Large intestine (tissue), 3 donors: ENCODE results near the gene GLOD4. TPM values are rescaled to one million over a fixed set of nuclear protein-coding genes. Genes with fewer than 3 reads are reported as not detected.

ENCODE experiments used
- DNase-seq, 2 donors: peaks; one replicate each; pipeline versions ENCODE4 v3.0.0 to v3.0.0-alpha.2; 2013
- H3K27ac ChIP-seq: one replicate; pipeline ENCODE4 v1.5.1; 2013; ENCODE audit warnings: low read length
- H3K27me3 ChIP-seq: 2 replicates; pipeline ENCODE4 v1.6.1; 2013; ENCODE audit warnings: low read length; ENCODE audit not compliant: control insufficient read depth, insufficient read depth
- H3K36me3 ChIP-seq: 2 replicates; pipeline ENCODE4 v1.6.1; 2013; ENCODE audit warnings: low read length; ENCODE audit not compliant: control insufficient read depth, insufficient read depth
- H3K4me1 ChIP-seq: one replicate; pipeline ENCODE4 v1.6.1; 2013; ENCODE audit warnings: low read length; ENCODE audit not compliant: control insufficient read depth, insufficient read depth
- H3K4me3 ChIP-seq: one replicate; pipeline ENCODE4 v1.5.1; 2013; ENCODE audit warnings: low read length
- H3K9me3 ChIP-seq: one replicate; pipeline ENCODE4 v1.6.1; 2013; ENCODE audit warnings: mild to moderate bottlenecking, low read depth, low read length, moderate library complexity; ENCODE audit not compliant: control insufficient read depth
- WGBS: methylation state at CpG from one replicate; pipeline ENCODE4 v1.1.5; 2013; ENCODE audit warnings: low lambda C conversion rate; ENCODE audit not compliant: insufficient coverage; 5-methylcytosine and 5-hydroxymethylcytosine counted together
- polyA plus RNA-seq: library from polyadenylated mRNA; unstranded; fragments of 120-200 nt; gene quantifications from one replicate; pipeline ENCODE4 v1.2.1, GENCODE V29; 2013

Gene GLOD4
- polyA plus RNA-seq, 1 donor: 149 TPM

DNA sequence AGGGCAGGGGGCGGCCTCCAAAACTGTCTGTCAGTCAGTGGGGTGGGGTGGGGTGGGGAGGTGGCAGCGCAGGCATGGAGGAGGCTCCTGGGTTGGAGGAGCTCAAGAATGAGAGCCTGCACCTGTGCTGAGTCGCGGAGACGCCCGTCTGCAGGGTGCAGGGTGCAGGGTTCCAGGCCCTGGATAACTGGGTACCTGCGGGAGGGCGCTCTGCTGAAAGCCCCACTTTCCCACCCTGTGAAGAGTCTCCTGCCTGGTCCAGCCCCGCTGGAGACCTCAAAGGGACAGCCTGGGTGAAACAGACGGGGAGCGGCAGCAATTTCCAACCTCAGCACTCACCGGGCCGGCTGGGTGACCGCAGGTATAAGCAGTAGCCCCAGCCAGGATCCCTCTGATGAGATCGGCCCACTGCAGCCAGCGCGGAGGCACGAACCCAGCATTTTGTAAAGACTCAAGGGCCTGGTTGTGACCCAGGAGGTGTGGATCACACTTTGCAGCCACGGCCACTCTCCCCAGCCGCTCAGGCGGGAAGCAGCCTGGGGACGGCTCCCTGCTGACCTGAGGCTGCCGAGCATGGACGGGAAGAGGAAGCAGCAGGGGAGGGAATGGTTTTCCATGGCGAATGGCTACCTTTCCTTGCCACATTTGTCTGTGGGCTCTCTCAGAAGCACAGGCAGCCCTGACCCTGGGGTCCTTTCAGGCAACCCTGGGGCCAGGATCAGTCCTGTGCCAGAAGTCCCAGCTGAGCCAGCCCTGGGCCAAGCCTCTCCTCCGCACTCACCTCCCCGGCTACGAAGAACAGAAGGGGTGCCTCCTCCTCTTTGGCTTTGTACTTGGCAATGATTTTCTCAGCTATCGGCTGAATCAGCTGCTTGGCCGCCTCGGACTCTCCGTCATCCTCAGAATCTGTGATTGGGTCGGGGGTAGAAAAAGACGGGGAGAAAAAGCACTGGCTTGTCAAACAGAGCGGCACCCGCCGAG lies 21.1 kb upstream of the GLOD4 start:
- no peak for DNase-seq
- Histone ChIP-seq H3K9me3 (no peaks in the 10 kb centered on the region), H3K4me3 (no peak overlapping the region), H3K27me3 (no peaks in the 10 kb centered on the region), H3K4me1 (no peaks in the 10 kb centered on the region), H3K36me3 (peaks cover 8% of the 10 kb centered on the region), H3K27ac (no peak overlapping the region)
- no CpG with 5 or more reads among the region's 37 CpGs for WGBS

DNA sequence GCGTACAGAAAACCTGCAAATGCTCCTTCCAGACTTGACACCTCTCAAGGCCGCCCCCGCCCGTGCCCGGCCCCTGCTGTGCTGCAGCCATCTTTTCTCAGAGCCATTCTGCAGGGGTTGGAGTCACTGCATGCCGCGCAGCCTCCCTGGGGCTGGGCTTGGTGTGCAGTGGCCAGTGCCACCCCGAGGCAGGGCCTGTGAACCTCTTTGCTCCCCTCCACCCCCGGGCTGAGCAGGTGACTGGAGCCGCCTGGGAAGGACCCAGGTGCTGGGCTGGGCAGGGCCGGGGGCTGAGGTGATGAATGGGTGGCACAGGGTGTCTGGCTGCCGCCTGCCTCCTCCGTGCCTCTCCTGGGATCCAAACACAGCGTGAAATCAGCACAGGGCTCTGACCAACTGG lies 20.4 kb upstream of the GLOD4 start:
- DNase-seq: no peak
- WGBS: no CpG with 5 or more reads among the region's 14 CpGs
- Histone ChIP-seq H3K36me3 (peaks cover 8% of the 10 kb centered on the region), H3K27me3 (no peaks in the 10 kb centered on the region), H3K4me1 (no peaks in the 10 kb centered on the region), H3K4me3 (no peak overlapping the region), H3K27ac (no peak overlapping the region), H3K9me3 (no peaks in the 10 kb centered on the region)

DNA sequence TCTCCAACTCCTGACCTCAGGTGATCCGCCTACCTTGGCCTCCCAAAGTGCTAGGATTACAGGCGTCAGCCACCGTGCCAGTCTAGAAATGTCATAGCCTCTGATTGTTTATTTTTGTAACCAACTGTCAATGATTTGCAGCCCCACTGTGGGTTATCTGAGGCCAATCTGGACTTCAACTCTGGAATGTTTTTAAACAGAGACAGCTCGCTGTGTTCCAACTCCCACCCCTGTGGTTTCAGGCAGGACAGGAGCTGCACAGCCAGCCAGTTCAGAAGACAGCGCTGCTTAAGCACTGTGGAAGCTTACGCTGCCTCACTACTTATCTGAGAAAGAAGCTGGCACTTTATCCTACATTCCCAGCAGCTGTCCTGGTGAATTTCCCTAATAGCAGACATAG lies 19.6 kb upstream of the GLOD4 start:
- WGBS: no CpG with 5 or more reads among the region's 6 CpGs
- Histone ChIP-seq H3K4me3 (no peak overlapping the region), H3K27ac (no peak overlapping the region), H3K27me3 (no peaks in the 10 kb centered on the region), H3K36me3 (peaks cover 8% of the 10 kb centered on the region), H3K4me1 (no peaks in the 10 kb centered on the region), H3K9me3 (no peaks in the 10 kb centered on the region)
- DNase-seq: no peak

DNA sequence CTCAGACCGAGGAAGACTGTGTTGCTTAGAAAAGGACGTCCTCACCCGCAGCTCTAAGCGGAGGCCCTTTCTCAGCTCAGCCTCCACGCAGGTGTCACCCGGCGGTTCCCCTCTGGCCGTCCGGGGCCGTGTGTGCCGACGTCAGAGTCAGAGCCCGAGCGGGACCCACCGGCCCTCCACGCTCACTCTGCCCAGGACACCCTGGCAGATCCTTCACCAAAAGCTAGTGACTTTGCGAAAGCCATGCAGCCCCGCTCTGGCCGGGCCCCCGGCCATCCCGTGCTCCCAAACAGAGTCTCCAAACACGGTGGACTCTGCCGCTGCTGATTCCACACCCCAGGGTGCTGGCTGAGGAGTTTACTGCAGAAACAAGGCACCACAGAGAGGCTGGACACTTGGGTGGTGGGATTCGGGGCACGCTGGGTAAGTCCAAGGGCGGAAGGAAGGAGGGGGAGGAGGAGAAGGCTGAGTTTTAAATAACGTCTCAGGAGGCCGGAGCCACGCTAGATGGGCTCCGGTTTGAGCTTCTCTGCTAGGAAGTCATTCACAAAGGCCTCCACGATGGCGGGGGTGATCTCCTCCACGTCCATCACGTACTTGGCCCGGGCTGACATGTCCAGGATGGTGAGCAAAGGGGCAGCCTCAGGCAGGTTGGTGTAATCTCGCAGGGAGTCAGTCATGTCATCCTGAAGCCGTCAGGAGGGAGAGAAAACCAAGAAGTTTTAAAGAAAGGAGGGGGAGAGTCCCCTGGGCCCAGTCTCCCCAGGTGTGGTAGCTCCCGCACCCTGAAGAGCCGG lies 18.6 kb upstream of the GLOD4 start:
- peaks cover 10% of the 10 kb centered on the region for H3K36me3 ChIP-seq
- H3K9me3 ChIP-seq: no peaks in the 10 kb centered on the region
- H3K27me3 ChIP-seq: no peaks in the 10 kb centered on the region
- no CpG with 5 or more reads among the region's 39 CpGs for WGBS
- H3K4me3 ChIP-seq: no peak overlapping the region
- H3K27ac ChIP-seq: no peak overlapping the region
- DNase-seq: no peak
- no peaks in the 10 kb centered on the region for H3K4me1 ChIP-seq

DNA sequence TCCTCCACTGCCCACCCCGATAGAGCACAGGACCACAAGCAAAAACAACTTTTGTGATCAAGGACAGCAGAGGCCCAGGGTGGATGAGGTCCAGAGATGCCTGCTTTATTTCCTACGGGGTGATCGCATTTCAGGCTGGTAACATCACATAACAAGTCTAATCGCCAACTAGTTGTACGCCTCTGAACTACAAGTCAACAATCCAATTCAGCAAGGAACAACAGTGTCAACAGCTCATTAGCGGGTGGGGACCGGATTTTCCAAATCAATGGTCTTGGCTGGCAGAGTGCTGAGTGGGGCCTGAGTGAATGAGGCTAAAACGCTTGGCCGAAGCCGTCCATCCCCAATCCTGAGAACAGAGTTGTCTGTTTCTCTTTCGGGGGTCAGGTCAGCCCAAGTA lies 17.2 kb upstream of the GLOD4 start:
- Histone ChIP-seq H3K4me3 (no peak overlapping the region), H3K4me1 (no peaks in the 10 kb centered on the region), H3K9me3 (no peaks in the 10 kb centered on the region), H3K27ac (no peak overlapping the region), H3K27me3 (no peaks in the 10 kb centered on the region), H3K36me3 (peaks cover 10% of the 10 kb centered on the region)
- DNase-seq: no peak
- WGBS: no CpG with 5 or more reads among the region's 11 CpGs

DNA sequence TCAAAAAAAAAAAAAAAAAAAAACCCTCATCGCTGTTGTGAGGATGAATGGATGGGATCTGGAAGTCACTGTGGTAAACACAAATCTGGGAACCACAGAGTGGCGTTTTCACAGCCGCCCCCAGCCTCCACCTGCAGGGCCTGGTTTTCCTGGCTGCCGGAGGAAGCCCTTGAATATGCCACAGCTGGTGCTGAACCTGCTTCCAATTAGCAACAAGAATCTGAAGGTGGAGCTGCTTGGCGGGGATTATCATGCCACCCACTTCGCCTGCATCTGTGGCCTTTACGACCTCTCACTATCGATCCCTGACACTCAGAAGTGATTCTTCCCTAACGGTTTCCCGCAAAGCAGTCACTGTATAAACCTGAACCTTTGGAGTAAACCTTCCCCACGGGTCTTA lies 16.2 kb upstream of the GLOD4 start:
- Histone ChIP-seq H3K36me3 (peaks cover 7% of the 10 kb centered on the region), H3K4me1 (no peaks in the 10 kb centered on the region), H3K27ac (no peak overlapping the region), H3K4me3 (no peak overlapping the region), H3K9me3 (no peaks in the 10 kb centered on the region), H3K27me3 (no peaks in the 10 kb centered on the region)
- WGBS: no CpG with 5 or more reads among the region's 11 CpGs
- no peak for DNase-seq

DNA sequence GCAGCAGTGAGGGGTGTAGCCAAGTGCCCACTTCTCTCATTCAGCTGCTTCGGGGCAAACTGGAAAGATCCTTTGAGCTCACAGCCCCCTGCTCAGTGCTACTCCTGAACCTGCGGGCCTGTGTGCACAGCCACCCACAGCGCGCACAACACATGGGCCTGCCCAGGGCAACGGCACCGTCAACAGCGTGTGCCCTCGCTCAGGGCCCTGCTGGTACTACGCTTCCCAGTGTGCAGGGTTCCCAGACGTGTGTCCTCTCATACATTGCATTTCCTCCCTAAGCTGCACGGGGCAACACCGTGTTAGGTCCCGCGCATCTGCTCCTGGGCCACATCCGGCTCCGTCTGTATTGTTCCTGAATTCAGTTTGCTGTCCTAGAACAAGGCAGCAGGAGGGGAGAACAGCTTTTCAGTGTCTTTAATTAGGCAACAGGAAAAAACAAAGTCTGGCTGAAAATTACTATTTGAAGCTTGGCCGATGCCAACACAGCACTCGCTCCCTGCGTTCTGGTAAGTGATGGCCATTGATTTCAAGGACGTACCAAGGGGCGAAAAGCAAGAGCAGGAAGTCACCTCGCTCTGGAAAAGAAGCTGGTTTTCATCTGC lies 15.3 kb upstream of the GLOD4 start:
- no peak overlapping the region for H3K4me3 ChIP-seq
- no CpG with 5 or more reads among the region's 22 CpGs for WGBS
- no peaks in the 10 kb centered on the region for H3K4me1 ChIP-seq
- no peak for DNase-seq
- peaks cover 10% of the 10 kb centered on the region for H3K36me3 ChIP-seq
- H3K9me3 ChIP-seq: no peaks in the 10 kb centered on the region
- no peaks in the 10 kb centered on the region for H3K27me3 ChIP-seq
- no peak overlapping the region for H3K27ac ChIP-seq

DNA sequence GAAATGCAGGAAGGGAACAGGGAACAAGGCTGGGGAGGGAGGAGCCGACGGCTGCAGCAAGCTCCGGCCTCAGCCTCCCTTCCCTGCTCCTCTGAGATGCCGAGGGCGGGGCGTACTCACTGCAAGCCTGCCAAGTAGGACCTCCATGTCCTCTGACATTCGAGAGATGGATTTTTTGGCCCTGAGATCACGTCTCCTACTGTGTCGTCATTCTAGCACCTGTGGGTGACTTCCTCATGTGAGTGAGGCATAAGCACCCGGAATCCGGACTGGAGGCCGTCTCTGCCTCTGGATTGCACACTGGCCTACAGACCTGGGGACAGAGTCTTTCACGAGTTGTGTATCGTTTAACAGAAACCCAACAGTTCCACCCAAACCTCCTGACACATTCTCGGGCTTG lies 14.5 kb upstream of the GLOD4 start:
- Histone ChIP-seq H3K36me3 (peaks cover 17% of the 10 kb centered on the region), H3K4me3 (no peak overlapping the region), H3K27ac (no peak overlapping the region), H3K9me3 (no peaks in the 10 kb centered on the region), H3K4me1 (no peaks in the 10 kb centered on the region), H3K27me3 (no peaks in the 10 kb centered on the region)
- no CpG with 5 or more reads among the region's 15 CpGs for whole genome bisulfite sequencing
- DNase-seq: no peak

DNA sequence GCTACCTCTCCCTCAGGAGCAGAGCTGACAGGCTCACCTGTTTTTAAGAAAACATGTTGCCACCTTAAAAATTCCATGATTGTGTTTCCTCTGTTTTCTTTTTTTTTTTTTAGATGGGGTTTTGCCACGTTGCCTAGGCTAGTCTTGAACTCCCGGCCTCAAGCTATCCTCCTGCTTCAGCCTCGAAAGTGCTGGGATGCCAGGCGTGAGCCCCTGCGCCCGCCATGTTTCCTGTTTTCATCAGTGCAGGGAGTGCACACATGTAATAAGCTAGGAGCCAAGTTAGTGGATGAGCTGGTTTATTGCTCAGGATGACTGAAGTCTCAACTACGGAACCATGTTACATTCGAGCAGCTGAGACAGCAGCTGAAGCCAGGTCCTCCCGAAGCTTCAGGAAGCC lies 13.6 kb upstream of the GLOD4 start:
- no peak for DNase-seq
- H3K27me3 ChIP-seq: no peaks in the 10 kb centered on the region
- H3K27ac ChIP-seq: no peak overlapping the region
- no peaks in the 10 kb centered on the region for H3K9me3 ChIP-seq
- no CpG with 5 or more reads among the region's 9 CpGs for WGBS
- H3K4me1 ChIP-seq: no peaks in the 10 kb centered on the region
- peaks cover 23% of the 10 kb centered on the region for H3K36me3 ChIP-seq
- no peak overlapping the region for H3K4me3 ChIP-seq

DNA sequence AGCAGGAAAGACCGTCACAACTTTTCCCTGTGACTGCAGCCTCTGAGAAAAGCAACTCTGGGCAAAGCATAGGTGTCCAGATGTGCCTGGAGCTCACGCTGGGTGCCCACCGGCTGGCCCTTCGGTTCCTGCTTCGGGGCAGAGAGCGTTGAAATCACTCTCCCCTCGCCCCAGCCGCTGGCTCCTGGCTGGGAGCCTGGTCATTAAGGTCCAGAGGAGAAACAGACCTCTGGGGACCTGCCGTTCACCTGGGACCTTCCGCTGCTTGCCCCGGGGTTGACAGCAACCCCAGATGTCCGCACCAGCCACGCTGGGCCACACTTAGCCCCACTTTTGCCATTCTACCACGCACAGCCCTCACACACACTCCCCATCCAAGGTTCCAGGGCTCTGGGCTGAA lies 13.2 kb upstream of the GLOD4 start:
- no peak overlapping the region for H3K27ac ChIP-seq
- H3K4me1 ChIP-seq: no peaks in the 10 kb centered on the region
- H3K36me3 ChIP-seq: peaks cover 22% of the 10 kb centered on the region
- WGBS: no CpG with 5 or more reads among the region's 14 CpGs
- no peak for DNase-seq
- peak overlapping the region; percentile 3 for H3K4me3 ChIP-seq
- no peaks in the 10 kb centered on the region for H3K27me3 ChIP-seq
- no peaks in the 10 kb centered on the region for H3K9me3 ChIP-seq
